ENCODE measurements around the gene PIGP.
"Not testable (repeated sequence)": the region's sequence is repeated elsewhere in the genome, so short reads cannot be mapped to it uniquely, and the experiment has no call there.

Gene PIGP

DNA sequence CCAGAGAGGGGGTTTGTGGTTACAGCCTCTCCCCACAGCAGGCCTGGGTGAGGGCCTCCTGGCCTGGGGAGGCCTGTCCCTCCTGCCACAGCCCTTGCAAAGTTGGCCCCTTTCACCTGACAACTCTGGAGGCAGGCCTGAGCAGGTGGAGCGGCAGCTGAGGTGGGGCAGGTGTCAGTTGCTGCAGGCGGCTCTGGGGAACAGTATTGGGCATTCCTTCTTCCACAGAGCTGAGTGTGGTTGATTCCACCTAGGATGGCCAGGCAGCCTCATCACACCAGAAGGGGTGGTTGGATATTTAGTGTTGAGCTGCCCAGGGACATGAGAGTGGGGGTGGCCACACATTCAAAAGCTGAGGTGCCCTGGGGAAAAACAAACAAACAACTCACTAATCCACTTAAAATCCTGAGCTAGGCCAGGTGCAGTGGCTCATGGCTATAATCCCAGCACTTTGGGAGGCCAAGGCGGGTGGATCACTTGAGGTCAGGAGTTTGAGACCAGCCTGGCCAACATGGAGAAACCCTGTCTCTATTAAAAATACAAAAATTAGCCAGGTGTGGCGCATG, 31.1 kb downstream of the PIGP start:
- no peak for DNase-seq

- DNase-seq, result no peak
These were observed 32.7 kb downstream of the PIGP start for GRCh38 chr21:37040212-37040611.

DNA sequence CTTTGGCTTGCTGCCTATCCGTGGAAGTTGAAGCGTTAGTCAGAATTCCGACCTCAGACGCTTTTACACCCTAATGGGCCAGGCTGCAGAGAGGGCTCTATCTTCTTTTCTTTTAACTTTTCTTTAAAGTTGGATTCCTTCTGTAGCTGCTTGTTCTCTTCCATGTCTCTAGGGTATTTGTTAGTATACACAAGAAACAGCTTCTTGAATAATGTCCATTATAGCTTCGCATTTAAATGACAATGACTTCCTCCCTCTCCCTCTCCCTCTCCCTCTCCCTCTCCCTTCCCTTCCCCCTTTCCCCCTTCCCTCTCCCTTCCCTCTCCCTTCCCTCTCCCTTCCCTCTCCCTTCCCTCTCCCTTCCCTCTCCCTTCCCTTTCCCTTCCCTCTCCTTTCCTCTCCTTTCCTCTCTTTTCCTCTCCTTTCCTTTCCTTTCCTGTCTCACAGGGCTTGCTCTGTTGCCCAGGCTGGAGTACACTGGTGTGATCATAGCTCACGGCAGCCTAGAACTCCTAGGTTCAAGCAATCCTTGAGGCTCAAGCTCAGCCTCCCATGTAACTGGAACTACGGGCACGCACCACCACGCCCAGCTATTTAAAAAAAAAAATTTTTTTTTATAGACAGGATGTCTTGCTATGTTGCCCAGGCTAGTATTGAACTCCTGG, 33.3 kb downstream of the PIGP start:
- DNase-seq, result no peak

DNA sequence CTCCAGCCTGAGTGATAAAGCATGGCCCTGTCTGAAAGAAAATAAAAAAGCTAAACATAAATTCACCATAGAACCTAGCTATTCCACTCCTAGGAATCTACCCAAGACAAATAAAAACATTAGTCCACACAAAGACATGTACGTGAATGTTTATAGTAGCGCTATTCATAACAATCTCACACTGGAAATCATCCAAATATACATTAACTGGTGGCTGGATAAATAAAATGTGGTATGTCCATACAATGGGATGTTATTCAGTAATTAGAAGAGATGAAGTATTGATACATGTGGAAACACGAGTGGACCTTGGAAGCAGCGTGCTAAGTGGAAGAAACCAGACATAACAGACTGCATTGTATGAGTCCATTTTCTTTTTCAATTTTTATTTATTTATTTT, 36.7 kb downstream of the PIGP start:
- DNase-seq, result no peak

DNA sequence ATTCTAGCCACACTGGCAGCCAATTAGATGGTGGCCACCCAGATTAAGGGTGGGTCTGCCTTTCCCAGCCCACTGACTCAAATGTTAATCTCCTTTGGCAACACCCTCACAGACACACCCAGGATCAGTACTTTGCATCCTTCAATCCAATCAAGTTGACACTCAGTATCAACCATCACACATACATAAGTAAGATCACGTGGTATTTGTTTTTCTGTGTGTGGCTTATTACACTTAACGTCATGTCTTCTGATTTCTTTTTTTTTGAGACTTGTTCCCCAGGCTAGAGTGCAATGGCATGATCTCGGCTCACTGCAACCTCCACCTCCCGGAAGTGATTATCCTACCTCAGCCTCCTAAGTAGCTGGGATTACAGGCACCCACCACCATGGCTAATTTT, 38.5 kb downstream of the PIGP start:
- DNase-seq, result not testable (repeated sequence)

- no peak for DNase-seq
These were observed 39.9 kb downstream of the PIGP start for GRCh38 chr21:37032877-37033471.

GRCh38 chr21:37032293-37032692, 40.6 kb downstream of the PIGP start:
- no peak for DNase-seq

- DNase-seq, result no peak
These were observed 42.0 kb downstream of the PIGP start for GRCh38 chr21:37030864-37031263.

GRCh38 chr21:37028570-37028969, 44.3 kb downstream of the PIGP start:
- no peak for DNase-seq

DNA sequence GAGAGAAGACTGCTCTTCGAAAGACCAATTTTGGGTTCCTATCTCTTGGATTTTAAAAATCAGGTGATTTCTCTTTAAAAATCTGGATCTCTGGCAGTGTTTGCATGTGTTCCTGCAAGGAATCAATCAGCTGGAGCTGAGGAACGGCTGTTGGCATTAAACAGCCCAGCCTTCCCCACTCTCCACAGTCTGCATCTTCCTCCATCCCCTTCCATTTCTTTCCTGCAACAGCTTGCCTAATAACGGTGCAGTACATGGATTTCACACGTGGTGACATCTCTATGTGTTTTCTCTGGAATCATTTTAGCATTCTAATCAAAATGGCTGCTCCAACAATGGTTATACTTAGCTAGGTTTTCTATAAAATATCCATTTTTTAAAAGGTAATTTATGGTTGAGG, 46.4 kb downstream of the PIGP start:
- no peak for DNase-seq

DNA sequence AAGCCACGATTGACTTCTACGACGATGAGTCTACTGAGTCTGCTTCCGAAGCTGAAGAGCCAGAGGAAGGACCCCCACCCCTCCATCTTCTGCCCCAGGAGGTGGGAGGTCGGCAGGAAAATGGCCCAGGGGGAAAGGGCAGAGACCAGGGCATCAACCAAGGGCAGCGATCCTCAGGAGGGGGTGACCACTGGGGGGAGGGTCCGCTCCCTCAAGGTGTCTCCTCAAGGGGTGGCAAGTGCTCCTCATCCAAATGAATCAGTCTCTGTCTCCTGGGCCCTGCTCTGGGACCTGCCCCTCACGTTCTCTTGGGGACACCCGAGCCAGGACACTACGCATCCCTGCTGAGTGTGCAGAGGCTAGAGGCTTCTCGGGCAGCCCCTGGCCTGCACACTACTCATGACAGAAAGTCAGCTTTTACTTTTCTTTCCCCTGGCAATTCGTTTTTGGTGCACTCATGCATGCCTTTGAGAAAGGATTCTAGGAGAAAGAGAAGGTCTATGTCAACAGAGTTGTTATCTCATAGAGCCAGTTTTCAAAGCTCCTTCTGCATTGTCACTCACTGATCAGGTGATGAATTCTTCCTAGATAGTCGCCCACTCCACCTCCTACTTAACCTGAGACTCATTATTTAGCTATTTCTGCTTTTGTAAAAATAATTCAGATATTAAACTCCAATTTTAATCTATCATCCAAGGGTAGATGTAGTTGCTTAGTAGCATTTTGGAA, 54.8 kb downstream of the PIGP start:
- DNase-seq, result no peak
